SKM-1 treated with dmso at 0.1 percent for 144 hours (cell line): ENCODE results near the gene KCNJ12.
"Not testable (repeated sequence)": the region's sequence is repeated elsewhere in the genome, so short reads cannot be mapped to it uniquely, and the experiment has no call there.

Source experiments
- DNase-seq: peaks from one replicate; lab custom pipeline; 2025; ENCODE audit not compliant: unreplicated experiment; lab: John Stamatoyannopoulos, UW

Gene KCNJ12

GRCh38 chr17:21382560-21383495 lies 6.7 kb downstream of the KCNJ12 start:
- DNase-seq, result no peak

GRCh38 chr17:21385281-21385845 lies 9.2 kb downstream of the KCNJ12 start:
- no peak for DNase-seq

GRCh38 chr17:21387616-21388015 lies 11.5 kb downstream of the KCNJ12 start:
- no peak for DNase-seq

GRCh38 chr17:21388066-21388465 lies 11.9 kb downstream of the KCNJ12 start:
- DNase-seq, result no peak

- no peak for DNase-seq
These were observed 12.8 kb downstream of the KCNJ12 start for GRCh38 chr17:21388944-21389343.

- no peak for DNase-seq
These were observed 13.2 kb downstream of the KCNJ12 start for GRCh38 chr17:21389394-21389793.

GRCh38 chr17:21390294-21390693 lies 14.1 kb downstream of the KCNJ12 start:
- no peak for DNase-seq

GRCh38 chr17:21392266-21392665 lies 16.1 kb downstream of the KCNJ12 start:
- no peak for DNase-seq

- DNase-seq, result no peak
These were observed 18.1 kb downstream of the KCNJ12 start for GRCh38 chr17:21394265-21394664.

- no peak for DNase-seq
These were observed 19.6 kb downstream of the KCNJ12 start for GRCh38 chr17:21395764-21396163.

- no peak for DNase-seq
These were observed 20.1 kb downstream of the KCNJ12 start for GRCh38 chr17:21396237-21396636.

- no peak for DNase-seq
These were observed 21.4 kb downstream of the KCNJ12 start for GRCh38 chr17:21397341-21398190.

- no peak for DNase-seq
These were observed 23.5 kb downstream of the KCNJ12 start for GRCh38 chr17:21399474-21400186.

GRCh38 chr17:21400187-21400569 lies 24.0 kb downstream of the KCNJ12 start:
- DNase-seq, result not testable (repeated sequence)

GRCh38 chr17:21400816-21401593 lies 24.8 kb downstream of the KCNJ12 start:
- DNase-seq, result no peak

- not testable (repeated sequence) for DNase-seq
These were observed 26.0 kb downstream of the KCNJ12 start for GRCh38 chr17:21402166-21402571.

GRCh38 chr17:21402926-21403325 lies 26.8 kb downstream of the KCNJ12 start:
- not testable (repeated sequence) for DNase-seq

- DNase-seq, result not testable (repeated sequence)
These were observed 27.9 kb downstream of the KCNJ12 start for GRCh38 chr17:21404106-21404505.

- DNase-seq, result not testable (repeated sequence)
These were observed 28.4 kb downstream of the KCNJ12 start for GRCh38 chr17:21404539-21404938.
